Breast epithelium (tissue), 4 donors: Measurements from ENCODE around the gene C16orf96. TPM values are rescaled to one million over a fixed set of nuclear protein-coding genes. Genes with fewer than 3 reads are reported as not detected.

Experiments used
- DNase-seq, 2 donors: peaks; one replicate each; pipeline ENCODE4 v3.0.0-alpha.2; 2019; ENCODE audit warnings: low spot score in 2 of 2
- H3K27ac ChIP-seq, 2 donors: fragments of 200-600 bp; sonication (generic) in 1 of 2; one replicate each; pipeline ENCODE4 v1.5.1; 2016 to 2019; ENCODE audit warnings: mild to moderate bottlenecking in 1 of 2
- H3K27me3 ChIP-seq, 2 donors: fragments of 200-600 bp; sonication (generic) in 1 of 2; one replicate each; pipeline versions ENCODE4 v1.5.1 to v1.6.0; 2017 to 2019; ENCODE audit warnings: control low read depth in 1 of 2, mild to moderate bottlenecking in 1 of 2
- H3K36me3 ChIP-seq: fragments of 200-600 bp; one replicate; pipeline ENCODE4 v1.5.1; 2019
- H3K4me1 ChIP-seq, 2 donors: fragments of 200-600 bp; sonication (generic); one replicate each; pipeline ENCODE4 v1.5.1; 2016 to 2019; ENCODE audit warnings: control low read depth in 1 of 2
- H3K4me3 ChIP-seq, 3 donors: fragments of 200-600 bp; sonication (generic); 1 replicate in 2 of 3; 2 replicates in 1 of 3; pipeline ENCODE4 v1.5.1; 2016 to 2019; ENCODE audit warnings: mild to moderate bottlenecking in 3 of 3, moderate library complexity in 2 of 3
- H3K9me3 ChIP-seq, 2 donors: fragments of 200-600 bp; sonication (generic) in 1 of 2; one replicate each; pipeline ENCODE4 v1.5.1; 2016 to 2019; ENCODE audit warnings: control low read depth in 1 of 2
- CTCF ChIP-seq, 3 donors: fragments of 450-650 bp; IDR thresholded peaks; one replicate each; pipeline ENCODE4 v1.5.1; 2016 to 2017; ENCODE audit warnings: antibody characterized with exemption in 3 of 3, mild to moderate bottlenecking in 3 of 3, moderate library complexity in 3 of 3
- POLR2A ChIP-seq: fragments of 450-650 bp; IDR thresholded peaks from one replicate; pipeline ENCODE4 v1.6.1; 2016; ENCODE audit warnings: antibody characterized with exemption, mild to moderate bottlenecking, moderate library complexity
- POLR2AphosphoS5 ChIP-seq, 3 donors: sonication (generic); formaldehyde crosslinking; IDR thresholded peaks; one replicate each; pipeline ENCODE4 v1.6.1; 2017; ENCODE audit warnings: antibody characterized with exemption in 3 of 3
- intact Hi-C: fragments of 100-400 bp; cut with DNase I; formaldehyde crosslinking; loops from one replicate; pipeline ENCODE4 v1.15.1; 2023; ENCODE audit warnings: low total_unique reads
- total RNA-seq, 3 donors: library from RNA; depleted of rRNA; stranded (reverse); fragments of >200 nt; gene quantifications; one replicate each; pipeline ENCODE4 v1.1.0, GENCODE V29; 2016

The C16orf96 gene
- total RNA-seq, 3 donors from 2014 or later = not detected

GRCh38 chr16:4588961-4589360 is 32.8 kb downstream of the C16orf96 start:
- Histone ChIP-seq H3K27ac (no peak overlapping the region), H3K9me3 (peaks cover 0 to 7% of the 10 kb centered on the region in 2 donors), H3K27me3 (no peaks in the 10 kb centered on the region), H3K36me3 (no peaks in the 10 kb centered on the region), H3K4me1 (no peaks in the 10 kb centered on the region), H3K4me3 (no peak overlapping the region)
- intact Hi-C loops = no loop called here
- no peak for DNase-seq
- TF ChIP-seq POLR2AphosphoS5 (IDR thresholded peaks at IDR 0.05) = no peak
- TF ChIP-seq CTCF (IDR thresholded peaks at IDR 0.05) = no peak
- no peak for TF ChIP-seq POLR2A

GRCh38 chr16:4591191-4591590 is 35.1 kb downstream of the C16orf96 start:
- no peak for DNase-seq
- H3K36me3 ChIP-seq = no peaks in the 10 kb centered on the region
- H3K27me3 ChIP-seq = no peaks in the 10 kb centered on the region
- no peaks in the 10 kb centered on the region for H3K4me1 ChIP-seq
- intact Hi-C loops = no loop called here
- TF ChIP-seq POLR2AphosphoS5 (IDR thresholded peaks at IDR 0.05) (no peak), POLR2A (no peak), CTCF (IDR thresholded peaks at IDR 0.05) (no peak)
- no peak overlapping the region for H3K27ac ChIP-seq
- no peak overlapping the region for H3K4me3 ChIP-seq
- H3K9me3 ChIP-seq = peaks cover 0 to 7% of the 10 kb centered on the region in 2 donors

GRCh38 chr16:4591706-4592470 is 35.7 kb downstream of the C16orf96 start:
- DNase-seq = no peak

GRCh38 chr16:4593086-4593485 is 36.9 kb downstream of the C16orf96 start:
- intact Hi-C loops = no loop called here
- H3K36me3 ChIP-seq = no peaks in the 10 kb centered on the region
- no peak overlapping the region for H3K27ac ChIP-seq
- TF ChIP-seq CTCF (IDR thresholded peaks at IDR 0.05) = no peak
- TF ChIP-seq POLR2AphosphoS5 (IDR thresholded peaks at IDR 0.05) = no peak
- no peak for TF ChIP-seq POLR2A
- peaks cover 0 to 3% of the 10 kb centered on the region in 2 donors for H3K9me3 ChIP-seq
- no peaks in the 10 kb centered on the region for H3K27me3 ChIP-seq
- no peak for DNase-seq
- no peak overlapping the region for H3K4me3 ChIP-seq
- H3K4me1 ChIP-seq = no peaks in the 10 kb centered on the region

More at GRCh38 chr16:4591706-4592470, 35.7 kb downstream of the C16orf96 start:
- no peaks in the 10 kb centered on the region for H3K36me3 ChIP-seq
- no peaks in the 10 kb centered on the region for H3K27me3 ChIP-seq
- no peak overlapping the region for H3K27ac ChIP-seq
- H3K4me1 ChIP-seq = no peaks in the 10 kb centered on the region
- H3K4me3 ChIP-seq = no peak overlapping the region
- peaks cover 0 to 7% of the 10 kb centered on the region in 2 donors for H3K9me3 ChIP-seq
- TF ChIP-seq CTCF (IDR thresholded peaks at IDR 0.05) (no peak), POLR2A (no peak), POLR2AphosphoS5 (IDR thresholded peaks at IDR 0.05) (no peak)
- intact Hi-C loops = no loop called here

- Histone ChIP-seq H3K27me3 (no peaks in the 10 kb centered on the region), H3K4me1 (no peaks in the 10 kb centered on the region), H3K9me3 (no peaks in the 10 kb centered on the region), H3K36me3 (no peaks in the 10 kb centered on the region), H3K4me3 (no peak overlapping the region), H3K27ac (no peak overlapping the region)
- DNase-seq = no peak
- no peak for TF ChIP-seq POLR2AphosphoS5 (IDR thresholded peaks at IDR 0.05)
- TF ChIP-seq POLR2A = no peak
- TF ChIP-seq CTCF (IDR thresholded peaks at IDR 0.05) = no peak
- intact Hi-C loops = no loop called here
Measured at GRCh38 chr16:4594433-4595410, 38.6 kb downstream of the C16orf96 start.
